Keratinocyte (primary cell): ENCODE data around the gene HNF1B.

Source experiments
- CTCF ChIP-seq, 3 experiments: IDR thresholded peaks in 1 of 3; conservative IDR thresholded peaks in 1 of 3; optimal IDR thresholded peaks in 1 of 3; 2 replicates in 2 of 3; 3 replicates in 1 of 3; pipeline versions ENCODE3 to v1.5.1; 2011; ENCODE audit warnings: low read length in 3 of 3, mild to moderate bottlenecking in 3 of 3, moderate library complexity in 2 of 3, control low read depth in 1 of 3, inconsistent platforms in 1 of 3; ENCODE audit not compliant: insufficient read depth in 2 of 3; ENCODE audit errors: extremely low read depth in 1 of 3
- EZH2 ChIP-seq: IDR thresholded peaks from one replicate; pipeline ENCODE4 v1.6.1; 2012; ENCODE audit warnings: inconsistent platforms, mild to moderate bottlenecking, low read length, moderate library complexity

GRCh38 chr17:37694734-37695133, 50.1 kb downstream of the HNF1B start:
- TF ChIP-seq CTCF (optimal IDR thresholded peaks at IDR 0.05 in 1 of 3, IDR thresholded peaks at IDR 0.05 in 1 of 3, conservative IDR thresholded peaks at IDR 0.05 in 1 of 3; ENCODE audit: extremely low read depth in 1 of 3, insufficient read depth in 2 of 3, low read length in 3 of 3) (no peak), EZH2 (no peak)
